Inflammatory macrophage treated with lipopolysaccharide for 1 hour (primary cell): ENCODE results near the gene ZNF628.

Source experiments
- DNase-seq, 2 donors: peaks; one replicate each; pipeline ENCODE4 v3.0.0-alpha.2; 2020 to 2022

The ZNF628 gene

DNA sequence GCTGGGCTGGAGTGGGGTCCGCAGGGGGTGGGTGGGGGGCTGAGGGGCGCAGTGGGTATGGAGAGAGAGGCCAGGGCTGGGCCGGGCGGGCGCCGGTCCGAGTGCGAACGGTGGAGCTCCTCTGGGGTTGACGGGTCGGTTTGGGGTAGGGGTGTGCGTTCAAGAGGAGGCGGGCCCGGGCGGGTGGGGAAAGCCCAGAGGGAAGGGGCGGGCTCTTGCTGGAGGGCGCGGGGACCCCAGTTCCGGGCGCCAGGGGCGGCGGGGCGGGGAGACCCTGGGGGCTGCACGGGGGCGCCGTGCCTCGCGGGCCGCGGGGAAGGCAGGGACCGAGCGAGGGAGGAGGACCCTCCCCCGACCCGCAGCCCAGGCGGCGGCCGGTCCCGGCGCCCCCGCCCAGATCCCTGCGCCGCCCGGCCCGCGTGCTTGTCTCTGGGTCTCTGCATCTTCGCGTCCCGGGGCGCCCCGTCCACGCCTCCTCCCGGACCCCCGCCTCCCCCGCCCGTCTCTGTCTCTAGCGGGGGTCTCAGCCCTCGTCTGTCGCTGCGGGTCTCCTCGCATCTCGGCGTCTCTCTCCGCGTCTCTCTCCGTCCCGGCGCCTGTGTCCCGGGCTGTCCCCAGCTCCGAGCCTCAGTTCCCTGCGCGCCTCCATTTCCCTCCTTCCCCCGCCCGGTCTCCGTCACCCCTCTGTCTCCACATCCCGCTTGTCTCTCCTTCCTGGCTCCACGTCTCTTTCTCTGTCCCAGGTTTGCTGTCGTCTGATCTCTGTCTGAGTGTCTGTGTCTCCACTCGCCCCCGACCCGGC, 25.1 kb upstream of the ZNF628 start:
- DNase-seq: no peak

DNA sequence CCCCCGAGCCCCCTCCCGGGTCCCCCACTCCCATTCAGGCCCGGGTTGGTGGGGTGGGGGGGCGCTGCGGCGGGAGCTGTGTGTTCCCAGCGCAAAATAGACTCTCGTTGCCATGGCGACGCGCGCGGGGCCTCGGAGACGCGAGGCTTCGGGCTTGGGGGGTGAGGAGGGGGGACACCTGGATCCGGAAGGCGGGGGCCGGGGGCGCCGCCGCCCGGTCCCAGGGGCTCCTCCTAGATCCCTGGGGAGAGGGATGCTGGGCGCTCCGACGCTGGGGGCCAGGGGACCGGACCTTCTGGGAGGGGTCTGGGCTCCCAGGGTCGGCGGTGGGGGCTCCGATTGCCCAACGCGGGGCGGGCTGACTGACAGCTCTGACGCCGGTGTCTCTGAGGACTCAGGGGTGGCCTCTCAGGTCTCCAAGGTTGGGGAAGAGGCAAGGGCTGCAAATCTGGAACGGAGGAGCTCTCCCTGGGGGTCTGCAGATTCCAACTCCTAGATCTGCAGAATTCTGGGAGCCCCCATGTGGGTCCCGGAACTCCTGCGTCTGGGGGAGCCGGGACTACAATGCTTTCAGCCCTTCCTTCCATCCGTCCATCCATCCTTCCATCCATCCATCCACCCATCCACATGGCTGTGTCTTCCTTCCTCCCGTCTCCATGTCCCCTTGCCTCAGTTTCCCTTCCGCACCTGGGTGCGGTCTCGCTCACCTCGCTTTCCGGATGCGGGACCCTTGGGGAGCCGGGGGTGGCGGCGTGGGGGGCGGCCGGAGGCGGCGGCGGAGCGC, 24.3 kb upstream of the ZNF628 start:
- no peak for DNase-seq

DNA sequence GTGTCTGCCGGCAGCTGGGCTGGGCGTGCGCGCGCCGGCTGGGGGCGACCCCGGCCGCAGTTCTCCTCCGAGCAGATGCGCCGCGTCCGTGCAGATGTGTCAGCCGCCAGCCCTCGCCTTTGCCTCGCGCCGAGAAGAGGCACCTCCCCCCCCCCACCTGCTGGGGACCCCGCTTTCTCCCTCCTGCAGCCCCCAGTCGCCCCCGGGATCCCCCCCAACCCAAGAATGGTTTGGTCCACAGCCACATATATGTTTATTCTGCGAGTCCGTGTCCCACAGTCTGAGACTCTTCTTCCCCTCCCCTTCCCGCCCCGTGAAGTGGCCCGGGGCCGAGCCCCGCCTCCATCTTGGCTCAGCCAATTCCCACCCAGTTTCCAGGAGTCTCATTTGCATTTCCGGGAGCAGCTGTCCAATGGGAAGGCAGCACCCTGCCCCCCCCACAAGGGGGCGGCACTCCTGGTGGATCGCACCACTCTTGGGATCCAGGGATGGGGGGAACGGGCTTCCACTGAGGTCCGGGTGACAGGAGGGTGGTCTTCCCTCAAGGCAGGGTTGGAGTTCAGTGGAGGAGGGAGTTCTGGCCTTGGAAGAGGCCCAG, 23.6 kb upstream of the ZNF628 start:
- DNase-seq: peak; percentile 35 to 50

DNA sequence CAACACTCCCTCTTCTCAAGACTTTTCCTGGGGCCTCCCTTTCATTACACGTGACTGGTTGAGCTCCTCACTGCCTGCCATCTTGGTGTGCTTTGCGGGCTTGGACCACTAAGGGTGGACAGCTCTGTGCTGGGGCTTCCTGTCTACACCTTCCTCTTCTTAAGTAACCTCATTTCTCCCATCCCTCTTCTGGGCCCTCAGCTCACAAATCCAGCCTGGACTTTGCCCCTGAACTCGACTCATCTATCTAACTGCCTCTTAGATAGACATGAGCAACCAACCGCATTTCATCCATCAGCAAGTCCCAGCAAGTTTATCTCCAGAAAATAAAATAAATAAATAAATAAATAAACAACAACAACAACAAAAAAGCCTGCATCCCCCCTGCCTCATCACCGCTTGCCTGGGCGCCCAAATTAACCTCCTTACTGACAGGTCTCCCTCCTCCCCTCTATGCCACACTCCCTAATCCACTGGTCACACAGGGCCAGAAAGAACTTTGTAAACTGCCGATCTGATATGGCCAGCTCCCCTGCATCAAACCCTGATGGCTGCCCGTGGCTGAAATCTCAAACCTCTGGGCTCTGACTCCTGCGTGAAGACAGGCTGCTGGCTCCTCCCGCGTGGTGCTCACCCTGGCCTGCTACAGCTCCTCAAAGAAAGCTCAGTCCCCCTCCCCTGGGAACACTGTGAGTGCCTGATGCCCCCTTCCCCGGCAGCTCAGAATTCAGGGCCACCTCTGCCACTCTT, 22.7 kb upstream of the ZNF628 start:
- no peak for DNase-seq

DNA sequence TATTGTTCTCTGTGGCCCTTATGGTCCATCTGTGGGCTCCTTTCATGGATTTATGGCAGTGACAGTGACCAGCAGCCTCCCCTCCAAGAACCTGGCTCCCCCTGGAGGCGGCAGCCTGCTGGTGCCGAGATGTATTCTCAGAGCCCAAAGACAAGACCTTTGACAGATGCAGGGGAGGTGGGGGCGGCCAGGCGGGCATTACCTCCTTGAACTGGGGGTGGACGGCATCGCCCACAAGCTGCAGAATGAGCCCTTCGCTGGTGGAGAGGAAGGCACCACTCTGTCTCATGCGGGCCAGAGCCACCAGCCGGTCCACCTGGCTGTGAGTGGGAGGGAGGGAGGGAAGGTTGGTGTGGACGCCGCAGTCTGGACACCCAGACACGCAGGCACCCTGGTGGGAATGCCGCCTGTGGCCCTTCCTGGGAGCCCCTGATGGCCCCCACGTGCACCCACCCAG, 21.6 kb upstream of the ZNF628 start:
- peak in 1 of 2 donors; percentile 62 for DNase-seq

DNA sequence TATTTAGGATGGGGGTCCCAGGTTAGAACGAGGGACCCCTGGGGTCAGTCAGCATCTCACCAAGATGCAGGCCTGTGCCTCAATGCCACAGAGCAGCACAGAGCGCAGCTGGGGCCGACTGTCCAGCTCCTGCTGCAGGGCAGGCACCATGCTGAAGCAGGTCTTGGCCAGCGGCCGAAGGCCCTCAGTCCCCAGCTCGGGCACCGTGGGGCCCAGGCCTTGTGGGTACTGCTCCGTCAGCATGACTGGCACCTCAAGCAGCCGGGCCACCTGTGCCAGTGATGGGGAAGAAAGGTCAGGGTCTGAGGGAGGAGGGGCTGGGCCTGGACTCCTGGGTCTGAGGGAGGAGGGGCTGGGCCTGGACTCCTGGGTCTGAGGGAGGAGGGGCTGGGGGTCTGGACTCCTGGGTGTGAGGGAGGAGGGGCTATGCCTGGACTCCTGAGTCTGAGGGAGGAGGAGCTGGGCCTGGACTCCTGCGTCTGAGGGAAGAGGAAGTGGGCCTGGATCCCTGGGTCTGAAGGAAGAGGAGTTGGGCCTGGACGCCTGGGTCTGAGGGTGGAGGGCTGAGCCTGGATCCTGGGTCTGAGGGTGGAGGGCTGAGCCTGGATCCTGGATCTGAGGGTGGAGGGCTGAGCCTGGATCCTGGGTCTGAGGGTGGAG, 20.7 kb upstream of the ZNF628 start:
- DNase-seq: no peak

DNA sequence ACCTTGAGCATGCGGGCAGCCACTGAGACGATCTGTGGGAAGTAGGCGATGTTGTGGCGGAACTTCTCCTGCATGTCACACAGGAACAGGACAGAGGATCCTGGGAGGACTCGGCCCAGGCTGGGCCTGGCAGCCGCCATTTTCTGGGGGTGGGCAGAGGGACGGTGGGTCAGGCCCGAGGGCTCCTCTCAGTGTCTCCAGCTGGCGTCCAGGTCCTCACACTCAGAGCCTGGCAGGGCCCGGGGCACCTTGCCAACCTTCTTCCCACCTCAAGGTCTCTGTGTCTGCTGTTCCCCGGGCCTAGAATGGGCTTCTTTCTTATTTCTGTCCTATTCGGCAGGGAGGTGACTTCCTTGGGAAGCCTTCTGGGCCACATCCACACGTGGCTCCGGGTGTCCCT, 20.1 kb upstream of the ZNF628 start:
- no peak for DNase-seq

DNA sequence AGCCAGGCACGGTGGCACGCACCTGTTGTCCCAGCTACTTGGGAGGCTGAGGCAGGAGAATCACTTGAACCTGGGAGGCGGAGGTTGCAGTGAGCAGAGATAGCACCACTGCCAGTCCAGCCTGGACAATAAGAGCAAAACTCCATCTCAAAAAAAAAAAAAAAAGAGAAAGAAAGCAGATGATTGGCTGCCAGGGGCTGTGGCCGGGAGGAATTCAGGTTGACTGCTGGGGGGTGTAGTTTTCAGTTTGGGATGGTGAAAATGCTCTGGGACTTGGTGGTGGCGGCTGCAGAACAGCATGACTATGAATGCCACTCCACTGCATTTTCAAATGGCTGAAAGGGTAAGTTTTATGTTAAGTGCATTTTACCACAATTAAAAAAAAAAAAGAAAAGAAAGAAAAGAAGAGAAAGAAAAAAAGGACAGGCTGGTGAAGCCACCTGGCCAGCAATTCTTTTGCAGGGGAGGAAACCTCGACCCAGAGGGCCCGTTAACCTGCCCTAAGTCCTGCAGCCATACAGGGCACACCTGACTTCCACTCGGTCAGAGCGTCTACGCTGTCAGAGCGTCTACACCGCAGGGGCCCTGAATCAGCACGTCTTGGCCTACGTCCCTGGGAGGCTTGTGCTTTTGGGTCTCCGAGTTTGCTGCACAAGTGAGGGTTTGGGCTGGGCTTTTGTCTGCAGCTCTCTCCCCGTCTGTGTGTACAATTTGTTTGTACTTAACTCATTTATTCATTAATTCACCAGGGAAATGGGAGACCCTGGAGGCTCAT, 18.5 kb upstream of the ZNF628 start:
- no peak for DNase-seq

DNA sequence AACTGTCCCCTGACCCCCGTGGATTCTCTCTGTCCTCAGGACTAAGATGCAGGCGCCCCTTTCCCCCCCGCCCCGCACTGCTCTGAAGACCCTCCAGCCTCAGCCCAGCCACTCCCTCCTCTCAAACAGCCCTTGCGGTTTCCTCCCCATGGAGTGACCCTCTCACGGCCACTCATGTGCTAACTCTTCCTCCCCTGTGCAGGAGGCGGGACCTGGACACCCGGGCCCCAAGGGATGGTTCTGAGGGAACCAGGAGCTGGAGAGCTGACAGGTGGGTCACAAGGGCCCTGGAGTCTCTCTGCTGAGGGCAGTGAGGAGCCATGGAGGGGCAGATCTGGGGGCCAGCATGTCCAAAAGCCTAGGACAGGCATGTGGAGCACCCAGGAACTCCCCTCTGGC, 16.9 kb upstream of the ZNF628 start:
- no peak for DNase-seq

DNA sequence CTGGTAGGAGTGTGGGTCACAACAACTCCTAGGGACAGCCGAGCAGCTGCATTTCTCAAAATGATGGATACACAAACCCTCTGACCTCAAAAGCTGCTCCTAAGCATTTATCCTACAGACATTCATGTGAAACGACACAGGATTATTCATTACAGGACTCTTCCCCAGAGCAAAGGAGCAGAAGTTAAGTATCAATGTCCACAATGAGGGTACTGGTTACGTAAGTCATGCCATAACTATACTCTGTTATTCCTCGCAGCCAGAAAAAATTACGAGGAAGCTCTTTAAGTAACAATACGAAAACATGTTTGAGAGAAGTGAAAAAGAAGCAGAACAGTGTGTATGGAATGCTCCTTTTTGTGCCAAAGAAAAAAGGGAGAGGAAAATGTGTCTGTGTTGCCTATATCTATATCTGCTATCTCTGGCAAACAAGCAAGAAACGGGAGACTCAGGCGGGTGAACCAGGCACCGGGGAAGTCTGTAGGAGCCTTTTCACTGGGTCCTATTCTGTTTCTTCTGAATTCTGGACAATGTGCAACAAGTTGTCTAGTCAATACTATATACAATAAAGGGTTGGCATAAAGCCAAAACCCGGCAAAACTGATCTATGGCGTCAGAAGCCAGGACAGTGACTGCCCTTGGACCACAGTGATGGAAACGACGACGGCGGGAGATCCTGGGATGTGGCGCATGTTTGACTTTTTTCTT, 16.3 kb upstream of the ZNF628 start:
- DNase-seq: peak in 1 of 2 donors; percentile 6

DNA sequence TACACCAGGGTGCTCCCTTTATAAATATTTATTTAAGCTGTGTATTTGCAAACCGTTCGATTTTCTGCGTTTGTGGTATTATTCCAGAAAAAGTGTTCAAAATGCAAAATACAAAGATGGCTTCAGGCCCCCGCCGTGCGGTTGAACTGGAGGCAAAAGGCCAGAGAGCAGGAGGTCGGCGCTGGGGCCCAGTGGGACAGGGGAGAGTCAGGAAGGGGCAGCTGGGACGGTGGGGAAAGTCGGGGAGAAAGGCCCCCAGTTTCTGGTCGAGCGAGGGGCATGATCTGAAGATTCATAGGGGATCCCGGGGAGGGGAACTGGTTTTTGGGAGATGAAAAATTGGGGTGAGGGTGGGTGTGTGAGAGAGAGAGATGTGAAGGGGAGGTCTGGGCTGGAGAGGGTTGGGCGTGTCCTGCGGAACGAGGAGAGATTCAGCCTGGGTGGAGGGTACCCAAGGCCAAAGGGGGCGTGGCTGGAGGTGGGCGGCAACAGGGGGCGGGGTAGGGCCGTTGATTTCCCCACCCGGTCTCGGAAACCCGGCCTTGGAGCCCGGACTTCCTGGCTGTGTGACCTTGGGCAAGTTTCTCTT, 15.7 kb upstream of the ZNF628 start:
- DNase-seq: peak; percentile 45 to 71

DNA sequence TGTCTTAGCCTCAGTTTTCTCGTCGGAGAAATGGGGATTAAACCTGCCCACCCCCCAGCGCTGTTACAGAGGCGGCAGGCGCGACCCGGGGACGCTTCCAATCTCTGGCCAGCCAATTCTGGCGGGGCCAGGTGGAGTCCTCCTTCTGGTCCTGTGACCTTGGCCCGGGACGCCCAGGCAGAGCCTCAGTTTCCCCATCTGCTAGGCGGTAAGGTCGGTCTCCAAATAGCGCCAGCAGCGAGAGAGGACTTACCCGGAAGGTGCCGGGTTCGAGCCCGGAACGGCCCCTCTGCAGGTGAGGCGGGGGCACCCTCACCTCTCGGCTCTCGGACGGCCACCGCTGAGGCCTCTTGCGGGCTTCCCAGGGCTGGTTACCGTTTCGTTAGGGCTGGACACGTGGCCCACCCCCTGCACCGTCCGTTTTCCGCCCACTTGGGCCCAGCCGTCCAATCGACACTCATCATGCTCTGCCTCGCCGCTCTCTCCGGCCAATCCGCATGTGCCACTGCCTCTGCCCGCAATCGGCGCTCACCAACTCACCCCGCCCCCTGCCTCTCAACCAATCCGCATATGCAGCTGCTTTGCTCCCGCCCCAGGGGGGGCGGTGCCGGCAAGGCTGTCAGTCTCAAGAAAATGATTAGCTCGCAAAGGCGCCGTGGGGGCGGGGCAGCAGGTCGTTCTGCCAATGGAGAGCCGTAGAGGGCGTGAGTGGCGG, 15.0 kb upstream of the ZNF628 start, which contains the start of gene ISOC2:
ISOC2 (minus strand) TSS at position 384 of the 715 bp plus-strand sequence. CDS start 5,156 bp downstream, outside the sequence.
- peak; percentile 99 to 100 for DNase-seq

DNA sequence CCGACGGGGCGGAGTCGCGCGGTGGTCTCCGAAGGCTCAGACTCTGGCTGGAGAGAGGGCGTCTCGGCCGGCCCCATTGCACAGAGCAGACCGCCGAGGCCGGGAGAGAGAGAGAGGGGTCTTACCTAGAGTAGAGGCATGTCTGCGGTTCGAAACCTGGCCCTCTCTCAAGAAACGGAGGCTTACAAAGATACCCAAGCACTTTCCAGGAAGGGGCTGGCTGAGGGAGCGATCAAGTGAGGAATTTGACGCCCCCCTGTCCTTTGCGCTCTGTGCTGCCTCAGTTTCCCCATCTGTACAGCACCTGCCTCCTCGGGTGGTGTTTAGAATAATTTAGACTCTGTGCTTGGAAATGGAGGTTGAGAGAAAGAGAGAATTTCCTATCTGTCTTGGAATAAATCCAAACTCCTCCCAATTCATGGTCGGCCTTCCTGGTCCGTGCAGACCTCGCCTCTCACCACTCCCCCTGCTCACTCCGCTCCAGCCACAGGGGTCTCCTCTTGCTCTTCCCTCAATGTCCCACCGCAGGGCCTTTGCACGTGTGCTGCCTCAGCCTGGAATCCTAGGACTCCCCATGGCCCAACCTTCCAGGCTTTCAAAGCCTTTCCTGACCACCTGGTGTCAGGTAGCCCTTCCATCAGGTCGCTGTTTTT, 14.3 kb upstream of the ZNF628 start:
- peak in 1 of 2 donors; percentile 29 for DNase-seq

DNA sequence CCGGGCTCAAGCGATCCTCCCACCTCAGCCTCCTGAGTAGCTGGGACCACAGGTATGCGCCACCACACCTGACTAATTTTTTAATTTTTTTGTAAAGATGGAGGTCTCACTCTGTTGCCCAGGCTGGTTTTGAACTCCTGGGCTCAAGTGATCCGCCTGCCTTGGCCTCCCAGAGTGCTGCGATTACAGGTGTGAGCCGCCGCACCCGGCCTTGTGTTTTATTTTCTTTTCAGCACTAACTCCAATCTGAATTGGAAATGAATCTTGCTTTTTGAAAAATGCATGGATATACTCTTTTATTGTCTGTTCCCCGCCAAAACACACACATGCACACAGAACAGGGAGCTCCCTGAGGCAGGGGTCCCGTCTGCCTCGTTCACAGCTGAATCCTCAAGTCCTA, 13.7 kb upstream of the ZNF628 start:
- DNase-seq: no peak

DNA sequence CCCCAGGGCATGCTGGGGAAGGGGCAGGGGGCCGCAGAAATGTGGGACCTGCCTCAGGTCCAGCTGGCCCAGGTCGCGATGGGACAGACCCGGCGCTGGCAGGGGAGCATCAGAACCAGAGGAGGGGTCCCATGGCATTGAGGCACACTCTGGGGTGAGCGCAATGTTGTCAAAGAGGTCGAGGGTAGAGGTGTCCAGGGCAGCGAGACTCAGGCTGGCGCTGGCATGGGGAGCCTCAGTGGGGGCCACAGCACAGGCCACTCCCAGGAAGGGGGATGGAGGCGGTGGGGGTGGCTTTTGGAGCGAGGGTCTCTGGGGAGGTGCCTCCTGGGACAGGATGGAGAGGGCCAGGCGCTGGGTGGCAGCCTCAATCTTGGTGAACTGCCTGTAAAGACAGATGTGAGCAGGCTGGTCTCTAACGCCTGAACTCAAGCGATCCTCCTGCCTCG, 12.8 kb upstream of the ZNF628 start:
- DNase-seq: no peak

DNA sequence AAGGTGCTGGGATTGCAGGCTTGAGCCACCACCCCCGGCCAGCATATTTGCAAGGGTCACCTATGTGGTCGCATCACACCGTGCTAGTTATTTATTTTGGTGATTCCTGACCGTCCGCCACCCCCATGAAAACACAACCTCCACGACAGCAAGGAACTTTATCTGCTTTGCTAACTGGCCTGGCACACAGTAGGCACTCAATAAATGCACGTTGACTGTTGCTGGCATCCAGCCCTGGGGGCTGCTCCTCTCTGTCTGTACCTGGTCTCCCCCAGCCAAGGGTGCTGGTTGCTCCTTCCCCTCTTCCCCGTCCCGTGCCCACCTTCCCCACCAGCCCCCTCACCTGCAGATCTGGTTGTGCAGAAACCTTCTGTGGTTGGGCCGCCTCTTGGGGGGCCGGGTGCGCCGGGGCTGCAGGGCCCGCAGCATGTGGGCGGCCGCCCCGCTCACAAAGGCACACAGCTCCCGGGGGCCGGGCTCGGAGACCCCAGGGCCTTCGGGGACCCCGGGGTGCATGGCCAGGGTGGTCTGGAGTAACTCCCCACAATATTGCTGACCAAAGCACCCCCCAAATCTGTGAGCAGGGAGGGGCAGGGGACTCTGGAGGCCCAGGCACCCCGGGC, 12.3 kb upstream of the ZNF628 start:
- no peak for DNase-seq

DNA sequence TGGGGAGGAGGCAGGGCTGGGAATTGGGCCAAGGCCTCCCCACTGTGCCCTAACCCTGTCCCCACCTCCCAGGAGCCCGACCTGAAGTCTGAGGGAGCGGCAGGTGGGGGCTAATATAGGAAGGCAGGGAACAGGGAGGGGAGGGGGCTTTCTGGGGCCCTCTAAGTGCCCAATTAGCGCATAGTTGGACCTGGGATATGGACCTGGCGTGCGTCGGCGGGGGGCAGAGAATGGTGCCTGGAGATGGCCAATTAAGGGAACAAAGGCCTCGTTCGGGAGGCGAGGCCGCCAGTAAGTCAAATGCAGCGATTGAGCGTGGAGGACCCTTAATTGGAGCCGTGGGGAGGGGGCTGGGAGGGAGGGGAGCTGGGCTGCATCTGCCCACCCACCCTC, 11.8 kb upstream of the ZNF628 start, which contains the start of gene C19orf85:
C19orf85 (minus strand) TSS at position 90 of the 393 bp plus-strand sequence. CDS start 197 bp downstream, outside the sequence.
- DNase-seq: no peak
